OCI-LY1 (cell line): ENCODE measurements around the gene NIPSNAP2.

Experiments
- EZH2 ChIP-seq: fragments of 200-600 bp; sonication (generic), shearing (Covaris generic); IDR thresholded peaks from 2 replicates; pipeline ENCODE4 v1.8.0; 2017; ENCODE audit warnings: borderline replicate concordance, mixed run types, mild to moderate bottlenecking, antibody characterized with exemption, low read length, moderate library complexity, mixed read lengths
- TF ChIP-seq, protein P1 (sequence below): fragments of 200-600 bp; sonication (generic), shearing (Covaris generic); IDR thresholded peaks from 2 replicates; pipeline ENCODE4 v1.5.1; 2017; ENCODE audit warnings: mild to moderate bottlenecking, antibody characterized with exemption, low read length, moderate library complexity, mixed read lengths

DNA sequence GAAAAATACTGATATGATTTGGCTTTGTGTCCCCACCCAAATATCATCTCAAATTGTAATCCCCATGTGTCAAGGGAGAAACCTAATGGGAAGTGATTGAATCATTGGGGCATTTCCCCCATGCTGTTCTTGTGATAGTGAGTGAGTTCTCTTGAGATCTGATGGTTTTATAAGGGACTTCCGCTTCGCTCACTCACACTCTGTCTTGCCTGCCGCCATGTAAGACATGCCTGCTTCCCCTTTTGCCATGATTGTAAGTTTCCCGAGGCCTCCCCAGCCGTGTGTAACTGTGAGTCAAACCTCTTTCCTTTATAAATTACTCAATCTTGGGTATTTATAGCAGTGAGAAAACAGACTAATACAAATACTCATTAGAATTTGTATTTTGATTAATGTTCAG is 17.8 kb upstream of the NIPSNAP2 start:
- TF ChIP-seq, protein P1, sequence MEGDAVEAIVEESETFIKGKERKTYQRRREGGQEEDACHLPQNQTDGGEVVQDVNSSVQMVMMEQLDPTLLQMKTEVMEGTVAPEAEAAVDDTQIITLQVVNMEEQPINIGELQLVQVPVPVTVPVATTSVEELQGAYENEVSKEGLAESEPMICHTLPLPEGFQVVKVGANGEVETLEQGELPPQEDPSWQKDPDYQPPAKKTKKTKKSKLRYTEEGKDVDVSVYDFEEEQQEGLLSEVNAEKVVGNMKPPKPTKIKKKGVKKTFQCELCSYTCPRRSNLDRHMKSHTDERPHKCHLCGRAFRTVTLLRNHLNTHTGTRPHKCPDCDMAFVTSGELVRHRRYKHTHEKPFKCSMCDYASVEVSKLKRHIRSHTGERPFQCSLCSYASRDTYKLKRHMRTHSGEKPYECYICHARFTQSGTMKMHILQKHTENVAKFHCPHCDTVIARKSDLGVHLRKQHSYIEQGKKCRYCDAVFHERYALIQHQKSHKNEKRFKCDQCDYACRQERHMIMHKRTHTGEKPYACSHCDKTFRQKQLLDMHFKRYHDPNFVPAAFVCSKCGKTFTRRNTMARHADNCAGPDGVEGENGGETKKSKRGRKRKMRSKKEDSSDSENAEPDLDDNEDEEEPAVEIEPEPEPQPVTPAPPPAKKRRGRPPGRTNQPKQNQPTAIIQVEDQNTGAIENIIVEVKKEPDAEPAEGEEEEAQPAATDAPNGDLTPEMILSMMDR, result no peak
- no peak for TF ChIP-seq EZH2
